Measurements from ENCODE around the gene SND1.

SND1 gene

GRCh38 chr7:128045766-128046165, 393.8 kb downstream of the SND1 start:
- TF ChIP-seq CTCF (IDR thresholded peaks at IDR 0.05; ENCODE audit: extremely low read depth, missing control alignments): no peak
- no peak for DNase-seq (ENCODE audit: low spot score)

- DNase-seq (ENCODE audit: low spot score): no peak
- TF ChIP-seq CTCF (IDR thresholded peaks at IDR 0.05; ENCODE audit: extremely low read depth, missing control alignments): no peak
Measured at GRCh38 chr7:128052404-128052803, 400.4 kb downstream of the SND1 start.

- no peak for DNase-seq (ENCODE audit: low spot score)
- TF ChIP-seq CTCF (IDR thresholded peaks at IDR 0.05; ENCODE audit: extremely low read depth, missing control alignments): no peak
Measured at GRCh38 chr7:128053023-128053422, 401.0 kb downstream of the SND1 start.

- TF ChIP-seq CTCF (IDR thresholded peaks at IDR 0.05; ENCODE audit: extremely low read depth, missing control alignments): no peak
- DNase-seq (ENCODE audit: low spot score): no peak
Measured at GRCh38 chr7:128053991-128054390, 402.0 kb downstream of the SND1 start.

GRCh38 chr7:128054511-128054910, 402.5 kb downstream of the SND1 start:
- no peak for DNase-seq (ENCODE audit: low spot score)
- no peak for TF ChIP-seq CTCF (IDR thresholded peaks at IDR 0.05; ENCODE audit: extremely low read depth, missing control alignments)

- TF ChIP-seq CTCF (IDR thresholded peaks at IDR 0.05; ENCODE audit: extremely low read depth, missing control alignments): no peak
- DNase-seq (ENCODE audit: low spot score): no peak
Measured at GRCh38 chr7:128055637-128056036, 403.6 kb downstream of the SND1 start.

GRCh38 chr7:128056901-128057300, 404.9 kb downstream of the SND1 start:
- no peak for TF ChIP-seq CTCF (IDR thresholded peaks at IDR 0.05; ENCODE audit: extremely low read depth, missing control alignments)
- DNase-seq (ENCODE audit: low spot score): no peak

Measured in GM20000 (cell line).